Neural crest cell (in vitro differentiated cells): ENCODE results near the gene COL17A1. TPM values are rescaled to one million over a fixed set of nuclear protein-coding genes. Genes with fewer than 3 reads are reported as not detected.

Source experiments
- DNase-seq: peaks from one replicate; pipeline ENCODE4 v3.0.0; 2021; ENCODE audit warnings: low read depth, mixed read lengths, low spot score
- H3K27ac Mint-ChIP-seq: one replicate; pipeline ENCODE4 v1.8.0; 2021; ENCODE audit warnings: mild to moderate bottlenecking, mixed read lengths; ENCODE audit not compliant: unreplicated experiment
- H3K27me3 Mint-ChIP-seq: 2 replicates; pipeline ENCODE4 v1.8.0; 2021; ENCODE audit warnings: low read depth, mild to moderate bottlenecking, mixed read lengths
- H3K36me3 Mint-ChIP-seq: 2 replicates; pipeline ENCODE4 v1.8.0; 2021; ENCODE audit warnings: low read depth, mild to moderate bottlenecking, mixed read lengths
- H3K4me1 Mint-ChIP-seq: 2 replicates; pipeline ENCODE4 v1.8.0; 2021; ENCODE audit warnings: mixed read lengths
- H3K4me3 Mint-ChIP-seq: one replicate; pipeline ENCODE4 v1.8.0; 2021; ENCODE audit warnings: mild to moderate bottlenecking, mixed read lengths
- H3K9me3 Mint-ChIP-seq: 2 replicates; pipeline ENCODE4 v1.8.0; 2021; ENCODE audit warnings: mixed read lengths
- total RNA-seq: library from RNA; stranded (reverse); gene quantifications from 2 replicates; pipeline ENCODE4 v1.2.1, GENCODE V29; 2021
- TF ChIP-seq, protein P1 (sequence below): fragments of 200-600 bp; sonication (generic); conservative IDR thresholded peaks from 2 replicates; pipeline ENCODE4 v1.5.0; 2021; ENCODE audit warnings: antibody characterized with exemption, mild to moderate bottlenecking

COL17A1 gene
- total RNA-seq, 1 donor from 2014 or later = not detected

DNA sequence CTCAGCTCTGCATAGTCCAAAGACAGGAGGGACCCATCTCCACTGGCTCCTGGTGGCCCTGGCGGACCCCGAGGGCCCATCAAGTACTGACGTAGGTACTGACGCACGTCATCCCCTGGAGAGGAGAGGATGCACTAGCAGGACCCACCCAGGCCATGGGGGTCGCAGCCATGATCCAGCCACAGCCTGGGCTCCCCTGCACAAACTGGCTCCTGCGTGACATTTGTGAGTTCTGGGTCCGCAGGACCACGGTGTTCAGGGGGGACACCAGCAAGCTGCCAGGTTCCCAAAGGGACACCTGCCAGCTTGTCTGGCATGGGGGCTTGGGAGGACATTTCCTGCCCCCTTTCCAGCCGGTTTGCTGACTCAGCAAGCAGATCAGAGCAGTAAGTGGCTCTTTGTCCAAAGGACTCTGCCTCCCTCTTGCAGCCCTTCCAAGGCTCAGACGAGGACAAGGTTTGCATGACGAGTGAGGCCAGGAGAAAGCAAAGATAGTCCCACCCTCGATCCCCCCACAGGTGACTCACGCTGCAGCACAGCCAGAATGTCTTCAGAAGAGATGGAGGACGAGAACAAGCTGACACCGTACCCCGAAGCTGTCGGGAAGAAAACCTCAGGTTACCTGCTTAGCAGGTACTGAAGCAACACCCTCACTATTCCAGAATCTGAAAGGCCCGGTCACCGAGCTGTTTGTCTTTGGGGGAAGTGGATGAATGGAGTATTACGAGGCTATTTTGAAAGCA, 49.0 kb downstream of the COL17A1 start:
- H3K4me3 Mint-ChIP-seq = no peak overlapping the region
- TF ChIP-seq, protein P1, sequence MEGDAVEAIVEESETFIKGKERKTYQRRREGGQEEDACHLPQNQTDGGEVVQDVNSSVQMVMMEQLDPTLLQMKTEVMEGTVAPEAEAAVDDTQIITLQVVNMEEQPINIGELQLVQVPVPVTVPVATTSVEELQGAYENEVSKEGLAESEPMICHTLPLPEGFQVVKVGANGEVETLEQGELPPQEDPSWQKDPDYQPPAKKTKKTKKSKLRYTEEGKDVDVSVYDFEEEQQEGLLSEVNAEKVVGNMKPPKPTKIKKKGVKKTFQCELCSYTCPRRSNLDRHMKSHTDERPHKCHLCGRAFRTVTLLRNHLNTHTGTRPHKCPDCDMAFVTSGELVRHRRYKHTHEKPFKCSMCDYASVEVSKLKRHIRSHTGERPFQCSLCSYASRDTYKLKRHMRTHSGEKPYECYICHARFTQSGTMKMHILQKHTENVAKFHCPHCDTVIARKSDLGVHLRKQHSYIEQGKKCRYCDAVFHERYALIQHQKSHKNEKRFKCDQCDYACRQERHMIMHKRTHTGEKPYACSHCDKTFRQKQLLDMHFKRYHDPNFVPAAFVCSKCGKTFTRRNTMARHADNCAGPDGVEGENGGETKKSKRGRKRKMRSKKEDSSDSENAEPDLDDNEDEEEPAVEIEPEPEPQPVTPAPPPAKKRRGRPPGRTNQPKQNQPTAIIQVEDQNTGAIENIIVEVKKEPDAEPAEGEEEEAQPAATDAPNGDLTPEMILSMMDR = no peak
- H3K4me1 Mint-ChIP-seq = peaks cover 18% of the 10 kb centered on the region
- H3K9me3 Mint-ChIP-seq = peaks cover 3% of the 10 kb centered on the region
- no peak for DNase-seq
- peaks cover 3% of the 10 kb centered on the region for H3K36me3 Mint-ChIP-seq
- peak overlapping the region; percentile 86 for H3K27ac Mint-ChIP-seq
- H3K27me3 Mint-ChIP-seq = no peaks in the 10 kb centered on the region

DNA sequence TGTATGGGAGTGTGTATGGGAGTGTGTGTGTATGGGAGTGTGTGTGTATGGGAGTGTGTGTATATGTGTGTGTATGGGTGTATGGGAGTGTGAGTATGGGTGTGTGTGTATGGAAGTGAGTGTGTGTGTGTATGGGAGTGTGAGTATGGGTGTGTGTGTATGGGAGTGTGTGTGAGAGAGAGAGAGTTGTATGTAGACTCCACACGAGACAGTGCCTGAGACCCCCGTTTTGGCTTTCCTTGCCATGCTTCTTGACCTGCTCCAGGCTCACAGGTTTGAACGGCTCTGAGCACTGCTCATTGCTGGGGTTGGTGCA, 49.7 kb downstream of the COL17A1 start:
- Mint-ChIP-seq H3K4me1 (peaks cover 20% of the 10 kb centered on the region), H3K27me3 (no peaks in the 10 kb centered on the region), H3K9me3 (peaks cover 3% of the 10 kb centered on the region), H3K4me3 (no peak overlapping the region), H3K27ac (no peak overlapping the region), H3K36me3 (peaks cover 3% of the 10 kb centered on the region)
- DNase-seq = no peak
- TF ChIP-seq, protein P1 = no peak

DNA sequence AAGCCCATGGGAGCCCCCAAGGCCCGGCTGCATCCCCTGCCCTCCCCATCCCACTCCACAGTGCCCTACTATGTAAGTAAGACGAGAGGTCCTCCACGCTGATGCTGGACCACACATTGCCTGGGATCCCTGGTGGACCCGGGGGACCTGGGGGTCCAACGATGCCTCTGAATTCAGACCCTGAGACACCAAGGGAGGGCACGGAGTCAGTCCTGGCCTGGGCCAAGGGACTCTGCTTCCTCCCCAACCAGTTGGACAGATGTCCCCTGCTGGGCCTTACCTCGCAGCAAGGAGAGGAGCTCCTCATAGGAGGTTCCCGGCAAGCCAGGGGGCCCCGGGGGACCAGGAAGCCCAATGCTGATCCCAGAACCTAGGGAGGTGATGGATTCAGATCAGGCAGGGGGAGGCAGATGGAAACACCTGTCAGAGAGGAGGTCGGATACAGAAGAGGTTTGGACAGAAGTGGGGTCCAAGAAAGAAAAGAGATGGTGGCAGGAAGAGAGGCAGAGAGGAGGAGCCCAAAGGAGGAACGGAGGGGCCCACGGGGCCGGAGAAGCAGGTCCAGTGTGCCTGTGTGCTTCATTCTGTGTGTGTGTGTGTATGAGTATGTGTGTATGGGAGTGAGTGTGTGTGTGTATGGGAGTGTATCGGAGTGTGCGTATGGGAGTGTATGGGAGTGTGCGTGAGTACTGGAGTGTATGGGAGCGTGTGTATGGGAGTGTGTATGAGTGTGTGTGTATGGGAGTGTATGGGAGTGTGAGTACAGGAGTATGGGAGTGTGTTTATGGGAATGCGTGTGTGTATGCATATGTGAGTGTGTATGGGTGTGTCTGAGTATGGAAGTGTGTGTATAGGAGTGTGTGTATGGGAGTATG, 50.2 kb downstream of the COL17A1 start:
- Mint-ChIP-seq H3K27me3 (no peaks in the 10 kb centered on the region), H3K4me1 (peaks cover 20% of the 10 kb centered on the region), H3K27ac (no peak overlapping the region), H3K9me3 (peaks cover 3% of the 10 kb centered on the region), H3K36me3 (peaks cover 3% of the 10 kb centered on the region), H3K4me3 (no peak overlapping the region)
- DNase-seq = no peak
- TF ChIP-seq, protein P1 = no peak

DNA sequence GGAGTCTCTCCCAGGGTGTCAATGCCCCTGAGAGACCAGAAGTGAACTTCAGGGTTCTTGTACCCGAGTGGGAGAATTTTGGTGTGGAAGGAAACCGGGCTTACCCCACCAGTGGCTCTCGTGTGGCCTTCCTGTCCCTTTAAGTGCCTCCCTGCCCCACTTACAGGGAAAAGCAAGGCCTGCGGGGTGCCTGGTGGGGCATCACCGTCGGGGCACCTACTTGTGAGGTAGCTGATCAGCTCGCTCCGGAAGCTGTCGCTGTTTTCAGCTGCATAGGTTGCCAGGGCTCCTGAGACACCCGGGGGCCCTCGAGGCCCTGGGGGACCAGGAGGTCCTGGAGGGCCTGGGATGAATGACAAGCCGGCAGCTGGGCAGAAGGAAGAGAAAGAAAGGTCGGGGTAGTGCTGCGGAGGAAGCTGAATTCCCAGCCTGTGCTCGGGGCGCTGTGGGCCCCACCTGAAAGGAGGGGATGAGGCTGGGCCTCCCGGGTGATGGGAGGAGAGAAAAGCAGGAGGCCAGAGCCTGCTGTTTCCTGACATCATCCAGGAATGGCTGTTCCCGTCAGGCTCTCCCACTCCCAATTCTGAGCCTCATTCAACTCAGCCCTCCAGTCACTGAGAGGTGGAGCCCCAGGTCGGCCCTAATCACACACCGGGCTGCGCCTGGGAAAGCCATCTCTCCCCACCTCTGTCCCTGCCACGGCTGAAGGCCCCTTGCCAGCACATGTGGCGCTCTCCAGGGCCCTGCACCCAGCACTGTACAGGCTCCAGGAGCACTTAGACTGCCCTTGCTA, 51.1 kb downstream of the COL17A1 start:
- TF ChIP-seq, protein P1 = no peak
- H3K27me3 Mint-ChIP-seq = no peaks in the 10 kb centered on the region
- H3K4me3 Mint-ChIP-seq = no peak overlapping the region
- H3K36me3 Mint-ChIP-seq = peaks cover 4% of the 10 kb centered on the region
- H3K9me3 Mint-ChIP-seq = peaks cover 3% of the 10 kb centered on the region
- DNase-seq = no peak
- peaks cover 20% of the 10 kb centered on the region for H3K4me1 Mint-ChIP-seq
- peak overlapping the region; percentile 50 for H3K27ac Mint-ChIP-seq

DNA sequence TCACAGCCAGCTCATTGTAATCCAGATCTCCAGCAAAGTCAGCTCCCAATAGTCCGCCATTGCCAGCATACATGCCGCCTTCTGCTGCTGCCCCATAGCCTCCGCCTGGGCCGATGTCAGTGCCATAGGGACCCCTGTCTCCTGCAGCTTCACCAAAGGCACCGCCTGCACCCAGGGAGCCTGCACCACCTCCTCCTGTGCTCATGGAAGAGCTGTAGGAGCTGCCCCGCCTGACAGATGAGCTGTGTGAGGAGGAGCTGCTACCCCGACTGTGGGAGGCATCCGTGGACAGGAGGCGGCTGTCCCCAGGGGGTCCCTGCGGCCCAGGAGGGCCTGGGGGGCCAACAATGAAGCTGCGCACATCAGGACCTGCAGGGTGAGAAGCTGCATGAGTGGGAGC, 51.7 kb downstream of the COL17A1 start:
- DNase-seq = no peak
- Mint-ChIP-seq H3K27me3 (no peaks in the 10 kb centered on the region), H3K4me3 (no peak overlapping the region), H3K4me1 (peaks cover 20% of the 10 kb centered on the region), H3K36me3 (peaks cover 7% of the 10 kb centered on the region), H3K9me3 (peaks cover 3% of the 10 kb centered on the region), H3K27ac (peak overlapping the region; percentile 50)
- TF ChIP-seq, protein P1 = no peak
